ENCODE data around the gene HOXD8. TPM values are rescaled to one million over a fixed set of nuclear protein-coding genes. Genes with fewer than 3 reads are reported as not detected.

Gene HOXD8
- 1 to 10 TPM; 1.4 to 6.0 (median 2.6) TPM for total RNA-seq

DNA sequence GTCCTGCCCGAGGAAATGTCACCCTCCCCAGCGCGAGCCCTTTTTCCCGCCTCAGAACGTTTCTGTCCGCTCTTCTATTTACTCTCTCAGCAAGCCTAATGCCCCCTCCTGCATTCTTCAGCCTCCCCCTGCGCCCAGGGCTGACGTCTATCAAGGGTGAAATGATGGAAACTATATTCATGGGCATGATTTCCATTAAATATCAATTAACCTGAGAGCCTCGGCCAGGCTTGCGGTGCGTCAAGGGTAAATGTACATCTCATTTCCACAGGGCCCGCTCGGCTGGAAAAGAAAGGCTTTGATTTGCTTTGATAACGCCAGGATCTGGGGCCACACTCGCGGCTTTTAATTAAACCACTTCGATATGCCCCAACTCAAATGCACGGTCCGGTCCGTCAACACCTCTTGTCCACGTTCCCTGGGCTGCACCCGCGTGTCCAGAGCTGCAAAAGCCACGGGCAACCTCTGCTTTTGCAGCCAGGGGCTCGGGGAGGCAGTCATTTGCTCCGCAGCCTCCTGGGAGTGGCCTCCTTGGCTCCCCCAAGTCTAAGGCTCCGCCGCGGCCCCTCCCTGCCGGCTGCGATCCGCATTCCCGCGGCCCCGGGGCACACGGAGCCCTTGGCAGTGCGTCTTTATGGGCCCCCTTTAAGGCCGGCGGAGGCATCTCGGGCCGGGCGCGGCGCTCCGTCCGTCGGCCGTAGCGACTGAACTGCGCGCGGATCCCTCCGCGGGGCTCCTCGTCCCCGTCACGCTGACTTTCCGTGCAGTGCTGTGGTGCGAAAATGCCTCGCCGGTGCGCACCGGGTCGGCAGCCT lies at the start of gene HOXD8:
Gene HOXD8, plus strand, starts transcription at position 724 of the 815 bp plus-strand sequence. CDS start 662 bp downstream, outside the sequence.
- DNase-seq (ENCODE audit: low spot score in 2 of 2), result peak in 1 of 2 donors; percentile 77
- Histone ChIP-seq H3K9me3 (no peaks in the 10 kb centered on the region), H3K4me3 (peak within 1 kb of the TSS; percentile 65), H3K27ac (peak within 1 kb of the TSS; percentile 96), H3K36me3 (no peaks in the 10 kb centered on the region), H3K4me1 (peaks cover 42% of the 10 kb centered on the region), H3K27me3 (peaks cover 95% of the 10 kb centered on the region)
- WGBS, result 5% methylated on average over 8 of the region's 64 CpGs
- TF ChIP-seq, protein P1, sequence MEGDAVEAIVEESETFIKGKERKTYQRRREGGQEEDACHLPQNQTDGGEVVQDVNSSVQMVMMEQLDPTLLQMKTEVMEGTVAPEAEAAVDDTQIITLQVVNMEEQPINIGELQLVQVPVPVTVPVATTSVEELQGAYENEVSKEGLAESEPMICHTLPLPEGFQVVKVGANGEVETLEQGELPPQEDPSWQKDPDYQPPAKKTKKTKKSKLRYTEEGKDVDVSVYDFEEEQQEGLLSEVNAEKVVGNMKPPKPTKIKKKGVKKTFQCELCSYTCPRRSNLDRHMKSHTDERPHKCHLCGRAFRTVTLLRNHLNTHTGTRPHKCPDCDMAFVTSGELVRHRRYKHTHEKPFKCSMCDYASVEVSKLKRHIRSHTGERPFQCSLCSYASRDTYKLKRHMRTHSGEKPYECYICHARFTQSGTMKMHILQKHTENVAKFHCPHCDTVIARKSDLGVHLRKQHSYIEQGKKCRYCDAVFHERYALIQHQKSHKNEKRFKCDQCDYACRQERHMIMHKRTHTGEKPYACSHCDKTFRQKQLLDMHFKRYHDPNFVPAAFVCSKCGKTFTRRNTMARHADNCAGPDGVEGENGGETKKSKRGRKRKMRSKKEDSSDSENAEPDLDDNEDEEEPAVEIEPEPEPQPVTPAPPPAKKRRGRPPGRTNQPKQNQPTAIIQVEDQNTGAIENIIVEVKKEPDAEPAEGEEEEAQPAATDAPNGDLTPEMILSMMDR (IDR thresholded peaks at IDR 0.05), result no peak
- no peak for TF ChIP-seq POLR2A (IDR thresholded peaks at IDR 0.05)
- TF ChIP-seq EP300 (IDR thresholded peaks at IDR 0.05), result no peak
- TF ChIP-seq POLR2AphosphoS5 (IDR thresholded peaks at IDR 0.05), result peak in 2 of 3 donors; percentile 57 to 92

DNA sequence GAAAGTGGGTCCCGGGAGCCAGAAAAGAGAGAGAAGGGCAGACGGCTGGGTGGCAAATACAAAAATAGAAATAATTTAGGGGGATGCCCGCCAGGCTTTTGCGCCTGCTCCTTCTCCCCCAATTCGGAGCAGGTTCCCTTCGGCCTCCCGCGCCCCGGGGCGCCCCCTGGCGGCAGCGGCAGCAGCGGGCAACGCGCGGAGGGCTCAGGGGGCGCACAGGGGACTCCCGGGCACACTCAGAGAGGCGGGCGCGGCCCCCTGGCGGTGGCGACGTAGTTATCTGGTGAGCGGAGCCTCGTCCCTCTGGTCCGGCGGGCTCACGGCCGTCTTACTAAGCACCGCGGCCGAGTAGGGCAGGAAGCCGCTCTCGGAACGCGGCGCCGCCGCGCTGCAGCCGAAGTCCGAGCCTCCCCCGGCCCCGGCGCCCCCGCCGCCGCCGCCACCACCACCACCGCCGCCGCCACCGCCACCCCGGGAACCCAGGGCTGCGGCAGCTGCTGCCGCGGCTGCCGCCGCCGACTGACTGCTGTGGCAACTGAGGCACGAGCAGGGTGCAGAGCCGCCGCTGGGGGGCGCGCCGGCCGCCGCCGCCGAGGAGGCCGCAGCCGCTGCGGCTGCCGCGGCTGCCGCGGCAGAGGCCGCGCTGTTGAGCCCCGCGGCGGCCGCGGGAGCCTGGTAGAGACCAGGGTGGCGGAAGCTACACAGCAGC lies 49.5 kb upstream of the HOXD8 start:
- DNase-seq (ENCODE audit: low spot score in 2 of 2), result no peak
- H3K27ac ChIP-seq, result no peak overlapping the region
- WGBS, result 6% methylated on average over 29 of the region's 86 CpGs
- H3K4me1 ChIP-seq, result peaks cover 36% of the 10 kb centered on the region
- TF ChIP-seq, protein P1 (IDR thresholded peaks at IDR 0.05), result peak in 1 of 2 donors; percentile 61
- no peak for TF ChIP-seq POLR2AphosphoS5 (IDR thresholded peaks at IDR 0.05)
- no peak for TF ChIP-seq POLR2A (IDR thresholded peaks at IDR 0.05)
- no peak for TF ChIP-seq EP300 (IDR thresholded peaks at IDR 0.05)
- H3K36me3 ChIP-seq, result no peaks in the 10 kb centered on the region
- no peaks in the 10 kb centered on the region for H3K9me3 ChIP-seq
- peaks cover 100% of the 10 kb centered on the region for H3K27me3 ChIP-seq
- peak overlapping the region; percentile 41 for H3K4me3 ChIP-seq

- DNase-seq (ENCODE audit: low spot score in 2 of 2), result no peak
- Histone ChIP-seq H3K36me3 (no peaks in the 10 kb centered on the region), H3K27me3 (peaks cover 100% of the 10 kb centered on the region), H3K9me3 (no peaks in the 10 kb centered on the region), H3K4me1 (peaks cover 44% of the 10 kb centered on the region), H3K4me3 (peak overlapping the region; percentile 41), H3K27ac (no peak overlapping the region)
- TF ChIP-seq, protein P1 (IDR thresholded peaks at IDR 0.05), result no peak
- TF ChIP-seq EP300 (IDR thresholded peaks at IDR 0.05) (no peak), POLR2A (IDR thresholded peaks at IDR 0.05) (no peak), POLR2AphosphoS5 (IDR thresholded peaks at IDR 0.05) (no peak)
- WGBS, result 17% methylated on average over 40 of the region's 68 CpGs
These were observed 48.7 kb upstream of the HOXD8 start for GRCh38 chr2:176080540-176081375.

GRCh38 chr2:176081376-176081836 lies 48.1 kb upstream of the HOXD8 start:
- no peaks in the 10 kb centered on the region for H3K9me3 ChIP-seq
- DNase-seq (ENCODE audit: low spot score in 2 of 2), result no peak
- no peak overlapping the region for H3K4me3 ChIP-seq

More at GRCh38 chr2:176081376-176081836, 48.1 kb upstream of the HOXD8 start:
- TF ChIP-seq POLR2AphosphoS5 (IDR thresholded peaks at IDR 0.05), result no peak
- TF ChIP-seq, protein P1 (IDR thresholded peaks at IDR 0.05), result no peak
- no peak for TF ChIP-seq EP300 (IDR thresholded peaks at IDR 0.05)
- TF ChIP-seq POLR2A (IDR thresholded peaks at IDR 0.05), result no peak
- no peak overlapping the region for H3K27ac ChIP-seq
- H3K27me3 ChIP-seq, result peaks cover 100% of the 10 kb centered on the region
- H3K4me1 ChIP-seq, result peaks cover 50% of the 10 kb centered on the region
- 14% methylated on average over 17 of the region's 17 CpGs for WGBS
- H3K36me3 ChIP-seq, result no peaks in the 10 kb centered on the region

All from suprapubic skin (tissue), 4 donors.